Small intestine (tissue), 7 donors: ENCODE results near the gene THOC6. TPM values are rescaled to one million over a fixed set of nuclear protein-coding genes. Genes with fewer than 3 reads are reported as not detected.

Source experiments
- DNase-seq, 2 donors: peaks; one replicate each; pipeline versions ENCODE4 v3.0.0 to v3.0.0-alpha.2; 2013
- FAIRE-seq: peaks from 2 replicates; lab custom pipeline; 2012; peaks lifted over from hg19 to GRCh38; lab: Jason Lieb, UNC
- H3K27ac ChIP-seq, 3 donors: one replicate each; pipeline ENCODE4 v1.5.1; 2013; ENCODE audit warnings: low read length in 2 of 3, mild to moderate bottlenecking in 2 of 3, control low read depth in 1 of 3, inconsistent platforms in 1 of 3, low read depth in 1 of 3, moderate library complexity in 1 of 3
- H3K27me3 ChIP-seq, 3 donors: one replicate each; pipeline ENCODE4 v1.6.1; 2013; ENCODE audit warnings: low read length in 3 of 3, inconsistent platforms in 1 of 3; ENCODE audit not compliant: control insufficient read depth in 3 of 3, insufficient read depth in 3 of 3
- H3K36me3 ChIP-seq, 3 donors: one replicate each; pipeline ENCODE4 v1.6.1; 2013; ENCODE audit warnings: low read length in 3 of 3, inconsistent platforms in 1 of 3, low read depth in 1 of 3, mild to moderate bottlenecking in 1 of 3, moderate library complexity in 1 of 3; ENCODE audit not compliant: control insufficient read depth in 3 of 3, insufficient read depth in 2 of 3
- H3K4me1 ChIP-seq, 3 donors: one replicate each; pipeline ENCODE4 v1.6.1; 2013; ENCODE audit warnings: low read length in 2 of 3, inconsistent platforms in 1 of 3, low read depth in 1 of 3, mild to moderate bottlenecking in 1 of 3, moderate library complexity in 1 of 3; ENCODE audit not compliant: control insufficient read depth in 3 of 3, insufficient read depth in 2 of 3
- H3K4me3 ChIP-seq, 3 donors: one replicate each; pipeline ENCODE4 v1.5.1; 2013; ENCODE audit warnings: low read length in 3 of 3, control low read depth in 1 of 3, inconsistent platforms in 1 of 3, low read depth in 1 of 3, mild to moderate bottlenecking in 1 of 3, moderate library complexity in 1 of 3
- H3K9me3 ChIP-seq, 2 donors: one replicate each; pipeline ENCODE4 v1.6.1; 2013; ENCODE audit warnings: low read depth in 1 of 2, low read length in 1 of 2; ENCODE audit not compliant: control insufficient read depth in 2 of 2, insufficient read depth in 1 of 2
- WGBS, 3 donors: extraction: QIAGEN DNeasy Blood & Tissue Kit; methylation state at CpG; one replicate each; pipeline ENCODE4 v1.1.7; 2013; 5-methylcytosine and 5-hydroxymethylcytosine counted together
- polyA plus RNA-seq, 4 donors: library from polyadenylated mRNA; stranded (reverse) in 3 of 4; unstranded in 1 of 4; fragments of 200-250 nt in 3 of 4; fragments of 120-200 nt in 1 of 4; gene quantifications; one replicate each; pipeline versions ENCODE4 v1.2.1 to v1.2.3, GENCODE V29; 2013
- donor health status: healthy with polysubstance abuse.
- donor health status: control.
- donor health status: control.
- donor health status: Bipolar disorder and iron deficiency.
- donor health status: healthy.

THOC6 gene
- polyA plus RNA-seq, 4 donors, result 35.9 to 51.4 (median 45.0) TPM

- no peak overlapping the region for H3K27ac ChIP-seq
- 70 to 78% (median 75%) methylated on average over 15 to 17 of the region's 17 CpGs for WGBS, 3 donors
- DNase-seq (no peak), FAIRE-seq (no peak)
- H3K27me3 ChIP-seq, result peaks cover 0 to 4% (median 0%) of the 10 kb centered on the region in 3 donors
- no peaks in the 10 kb centered on the region for H3K36me3 ChIP-seq
- H3K4me1 ChIP-seq, result no peaks in the 10 kb centered on the region
- H3K9me3 ChIP-seq, result no peaks in the 10 kb centered on the region
- H3K4me3 ChIP-seq, result no peak overlapping the region
Measured at GRCh38 chr16:2986623-2987188, 37.1 kb upstream of the THOC6 start.

DNA sequence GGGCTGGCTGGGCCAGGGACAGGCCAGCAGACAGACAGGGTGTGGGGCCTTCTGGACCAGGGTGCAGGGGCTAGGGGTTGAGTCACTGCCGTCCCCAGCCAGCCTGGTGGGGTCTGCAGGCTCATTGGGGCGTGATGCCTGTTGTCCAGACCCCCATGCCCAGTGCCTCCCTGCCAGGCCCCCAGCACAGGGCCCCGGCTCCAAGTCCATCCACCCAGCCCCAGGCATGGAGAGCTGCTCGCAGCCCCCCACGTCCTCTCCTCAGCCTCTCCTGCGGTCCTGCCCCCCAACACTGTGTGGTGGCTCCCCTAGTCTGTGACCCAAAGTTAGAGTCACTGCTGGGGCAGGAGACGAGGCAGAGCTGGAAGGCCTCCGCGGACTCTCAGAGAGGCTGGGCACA, 36.5 kb upstream of the THOC6 start:
- FAIRE-seq (no peak), DNase-seq (no peak)
- Histone ChIP-seq H3K4me3 (no peak overlapping the region), H3K27ac (no peak overlapping the region), H3K4me1 (no peaks in the 10 kb centered on the region), H3K27me3 (peaks cover 0 to 4% (median 0%) of the 10 kb centered on the region in 3 donors), H3K36me3 (no peaks in the 10 kb centered on the region), H3K9me3 (no peaks in the 10 kb centered on the region)
- 81 to 90% (median 90%) methylated on average over 9 of the region's 9 CpGs for WGBS, 3 donors

GRCh38 chr16:2987833-2988232, 36.0 kb upstream of the THOC6 start:
- H3K4me1 ChIP-seq, result no peaks in the 10 kb centered on the region
- no peak overlapping the region for H3K4me3 ChIP-seq
- FAIRE-seq (no peak), DNase-seq (no peak)
- no peaks in the 10 kb centered on the region for H3K9me3 ChIP-seq
- H3K36me3 ChIP-seq, result peaks cover 0 to 4% (median 0%) of the 10 kb centered on the region in 3 donors
- H3K27me3 ChIP-seq, result peaks cover 0 to 4% (median 0%) of the 10 kb centered on the region in 3 donors
- WGBS, 3 donors, result 69 to 73% (median 72%) methylated on average over 7 to 8 of the region's 8 CpGs
- H3K27ac ChIP-seq, result no peak overlapping the region

- H3K27ac ChIP-seq, result no peak overlapping the region
- no peaks in the 10 kb centered on the region for H3K9me3 ChIP-seq
- no peaks in the 10 kb centered on the region for H3K4me1 ChIP-seq
- no peak overlapping the region for H3K4me3 ChIP-seq
- 70 to 77% (median 73%) methylated on average over 8 of the region's 8 CpGs for WGBS, 3 donors
- H3K27me3 ChIP-seq, result peaks cover 0 to 4% (median 0%) of the 10 kb centered on the region in 3 donors
- no peak for DNase-seq
- no peak for FAIRE-seq
- peaks cover 0 to 11% (median 0%) of the 10 kb centered on the region in 3 donors for H3K36me3 ChIP-seq
Measured at GRCh38 chr16:2988590-2989099, 35.2 kb upstream of the THOC6 start.

DNA sequence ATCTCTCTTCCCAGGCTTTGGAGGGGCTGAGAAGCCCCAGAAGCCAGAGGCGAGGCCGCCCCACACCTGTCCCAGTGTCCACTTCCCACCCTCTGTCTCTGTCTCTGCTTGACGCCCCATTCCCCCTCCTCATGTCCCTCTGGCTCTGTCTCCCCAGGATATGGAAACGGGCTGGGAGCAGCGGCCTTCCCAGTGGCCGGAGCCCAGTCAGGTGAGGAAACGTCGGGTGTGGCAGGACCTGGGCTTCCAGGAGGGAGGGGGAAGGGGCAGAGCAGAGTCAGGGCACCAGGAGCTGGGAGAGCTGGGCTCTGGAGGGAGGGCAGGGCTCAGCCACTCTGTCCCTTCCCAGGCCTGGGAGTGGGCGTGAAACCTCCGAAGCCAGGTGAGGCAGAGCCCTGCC, 32.9 kb upstream of the THOC6 start:
- no peak for DNase-seq
- peaks cover 0 to 4% (median 0%) of the 10 kb centered on the region in 3 donors for H3K27me3 ChIP-seq

DNA sequence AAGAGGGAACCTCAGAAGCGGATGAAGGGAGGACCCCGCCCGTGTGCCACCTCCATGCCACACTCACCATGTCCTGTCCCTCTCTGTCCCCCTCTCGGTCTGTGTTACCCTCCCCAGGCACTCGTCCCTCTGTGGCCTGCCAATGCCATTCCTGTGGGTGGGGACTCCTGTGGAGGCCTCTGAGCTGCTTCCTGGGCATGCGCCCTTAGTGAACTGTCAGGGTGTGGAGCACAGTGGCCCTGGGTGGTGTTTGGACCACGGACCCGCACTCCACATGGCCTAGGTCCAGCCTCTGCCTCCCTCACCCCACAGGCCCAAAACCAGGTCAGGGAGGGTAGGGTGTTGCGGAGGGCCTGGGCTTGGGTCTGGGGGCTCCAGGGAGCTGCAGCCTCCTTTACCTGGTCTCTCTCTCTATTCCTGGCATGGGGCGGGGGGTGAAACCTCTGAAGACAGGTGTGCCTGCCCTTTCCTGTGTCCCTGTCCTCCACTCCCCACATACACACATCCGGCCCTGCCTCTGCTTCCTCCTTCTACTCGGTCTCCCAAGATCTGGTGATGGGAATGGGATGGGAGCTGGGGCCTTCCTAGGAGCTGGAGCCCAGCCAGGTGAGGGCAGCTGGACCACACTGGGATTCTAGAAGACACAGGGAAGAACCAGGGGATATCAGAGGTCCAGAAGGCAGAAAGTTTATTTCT, 32.1 kb upstream of the THOC6 start:
- H3K4me3 ChIP-seq, result no peak overlapping the region
- WGBS, 3 donors, result 70 to 81% (median 72%) methylated on average over 11 to 12 of the region's 12 CpGs
- no peak overlapping the region for H3K27ac ChIP-seq
- peaks cover 0 to 15% (median 0%) of the 10 kb centered on the region in 3 donors for H3K36me3 ChIP-seq
- peaks cover 0 to 4% (median 0%) of the 10 kb centered on the region in 3 donors for H3K27me3 ChIP-seq
- no peaks in the 10 kb centered on the region for H3K4me1 ChIP-seq
- DNase-seq (no peak), FAIRE-seq (no peak)
- H3K9me3 ChIP-seq, result no peaks in the 10 kb centered on the region

More for the DNA sequence above, 32.9 kb upstream of the THOC6 start:
- Histone ChIP-seq H3K4me1 (no peaks in the 10 kb centered on the region), H3K9me3 (no peaks in the 10 kb centered on the region), H3K36me3 (peaks cover 0 to 12% (median 0%) of the 10 kb centered on the region in 3 donors), H3K27ac (no peak overlapping the region), H3K4me3 (no peak overlapping the region)
- no peak for FAIRE-seq
- WGBS, 3 donors, result 44 to 66% (median 61%) methylated on average over 6 to 10 of the region's 10 CpGs

- Histone ChIP-seq H3K27me3 (peaks cover 0 to 4% (median 0%) of the 10 kb centered on the region in 3 donors), H3K27ac (no peak overlapping the region), H3K9me3 (no peaks in the 10 kb centered on the region), H3K36me3 (peaks cover 0 to 15% (median 0%) of the 10 kb centered on the region in 3 donors), H3K4me3 (no peak overlapping the region), H3K4me1 (no peaks in the 10 kb centered on the region)
- no peak for DNase-seq
- no peak for FAIRE-seq
- WGBS, 3 donors, result 82 to 86% (median 84%) methylated on average over 12 to 14 of the region's 14 CpGs
Measured at GRCh38 chr16:2992383-2993081, 31.3 kb upstream of the THOC6 start.

GRCh38 chr16:2996298-2996697, 27.5 kb upstream of the THOC6 start:
- Histone ChIP-seq H3K4me3 (no peak overlapping the region), H3K36me3 (peaks cover 0 to 47% (median 0%) of the 10 kb centered on the region in 3 donors), H3K9me3 (no peaks in the 10 kb centered on the region), H3K4me1 (no peaks in the 10 kb centered on the region), H3K27ac (no peak overlapping the region), H3K27me3 (no peaks in the 10 kb centered on the region)
- FAIRE-seq (no peak), DNase-seq (no peak)
- WGBS, 3 donors, result 77 to 93% (median 81%) methylated on average over 12 to 13 of the region's 13 CpGs
